Measurements from ENCODE around the gene DCC. TPM values are rescaled to one million over a fixed set of nuclear protein-coding genes. Genes with fewer than 3 reads are reported as not detected.

DCC gene
- total and polyA plus RNA-seq, 2 of the 8 experiments (the other 6 are each of a cell fraction or from before 2014, with no cell fraction given) = 0.14 to 1.4 TPM

- H3K36me3 ChIP-seq (ENCODE audit: control insufficient read depth in 2 of 4, insufficient read depth in 4 of 4, low read length in 3 of 4) = no peaks in the 10 kb centered on the region
- H3K23me2 ChIP-seq (ENCODE audit: low read depth, low read length) = no peaks in the 10 kb centered on the region
- H3K23ac ChIP-seq (ENCODE audit: insufficient read length) = no peak overlapping the region
- ChIA-PET POLR2A (ENCODE audit: partially characterized antibody) (no interaction called here), CTCF (ENCODE audit: partially characterized antibody) (no interaction called here)
- WGBS, 2 experiments (ENCODE audit: extremely low coverage in 1 of 2, insufficient coverage in 1 of 2, insufficient read length in 1 of 2, insufficient replicate concordance in 2 of 2, low coverage in 1 of 2, low lambda C conversion rate in 2 of 2, missing lambda C conversion rate in 1 of 2) = 100% methylated on average over 1 of the region's 1 CpG; no CpG with 5 or more reads in 1 of the 2 experiments
- H3K18ac ChIP-seq (ENCODE audit: extremely low read depth, low read length) = no peak overlapping the region
- DNase-seq (ENCODE audit: low read depth in 1 of 2, low spot score in 2 of 2) = no peak
- H2BK15ac ChIP-seq (ENCODE audit: low read length) = no peak overlapping the region
- H2AK5ac ChIP-seq (ENCODE audit: low read depth, low read length) = no peak overlapping the region
- no peak overlapping the region for H3K4ac ChIP-seq (replicated peaks; ENCODE audit: insufficient read length, low read depth, low read length)
- H2AFZ ChIP-seq (ENCODE audit: low read length) = no peak overlapping the region
- H3K56ac ChIP-seq (replicated peaks; ENCODE audit: insufficient read length, low read depth, low read length) = no peak overlapping the region
- H3K79me2 ChIP-seq (ENCODE audit: control insufficient read depth in 1 of 2, insufficient read depth in 2 of 2, low read length in 2 of 2) = no peaks in the 10 kb centered on the region
- no peak overlapping the region for H2BK20ac ChIP-seq (ENCODE audit: low read length)
- no peak overlapping the region for H2BK5ac ChIP-seq (ENCODE audit: low read depth, low read length)
- no peak overlapping the region for H3K4me3 ChIP-seq (ENCODE audit: extremely low read depth in 1 of 4, insufficient read depth in 2 of 4, low read depth in 3 of 4, low read length in 4 of 4)
- no peak overlapping the region for H4K5ac ChIP-seq (ENCODE audit: insufficient read length, low read depth, low read length)
- no peaks in the 10 kb centered on the region for H3K4me1 ChIP-seq (replicated peaks in 1 of 4; ENCODE audit: control insufficient read depth in 3 of 4, insufficient read depth in 4 of 4, low read length in 3 of 4)
- no peaks in the 10 kb centered on the region for H4K20me1 ChIP-seq (replicated peaks in 1 of 2; ENCODE audit: control insufficient read depth in 1 of 2, insufficient read depth in 2 of 2, low read length in 2 of 2)
- H3K27ac ChIP-seq (ENCODE audit: low read depth, low read length) = no peak overlapping the region
- H3K27me3 ChIP-seq (replicated peaks in 1 of 4; ENCODE audit: control insufficient read depth in 3 of 4, extremely low read depth in 1 of 4, insufficient read depth in 3 of 4, low read length in 3 of 4) = no peaks in the 10 kb centered on the region
- no peak for FAIRE-seq
- no peak overlapping the region for H4K8ac ChIP-seq (ENCODE audit: extremely low read depth, insufficient read depth, low read length)
- H2BK12ac ChIP-seq (ENCODE audit: low read depth, low read length) = no peak overlapping the region
- no peaks in the 10 kb centered on the region for H3K9me3 ChIP-seq (ENCODE audit: insufficient read depth in 2 of 2, low read depth in 1 of 2, low read length in 1 of 2)
- no peaks in the 10 kb centered on the region for H3K79me1 ChIP-seq (ENCODE audit: low read depth, low read length)
- H2BK120ac ChIP-seq (replicated peaks; ENCODE audit: low read depth, low read length) = no peak overlapping the region
- no peak overlapping the region for H3K14ac ChIP-seq (ENCODE audit: insufficient read length)
- H4K91ac ChIP-seq (replicated peaks; ENCODE audit: insufficient read length, low read length) = no peak overlapping the region
- no peak overlapping the region for H3K9ac ChIP-seq (replicated peaks in 1 of 4; ENCODE audit: extremely low read depth in 1 of 4, low read depth in 3 of 4, low read length in 3 of 4)
- H3K4me2 ChIP-seq (ENCODE audit: insufficient read depth in 1 of 2, low read depth in 2 of 2, low read length in 2 of 2) = no peak overlapping the region
- TF ChIP-seq POLR2A (IDR thresholded peaks at IDR 0.05; ENCODE audit: control extremely low read depth in 1 of 2, low read depth in 2 of 2, low read length in 2 of 2) (no peak), TAF1 (IDR thresholded peaks at IDR 0.05; ENCODE audit: low read depth, low read length) (no peak), ZNF274 (IDR thresholded peaks at IDR 0.05; ENCODE audit: borderline replicate concordance, extremely low read depth, low read length) (no peak), TBP (IDR thresholded peaks at IDR 0.05; ENCODE audit: low read depth, low read length) (no peak), SP4 (IDR thresholded peaks at IDR 0.05; ENCODE audit: low read length) (no peak), CBX8 (IDR thresholded peaks at IDR 0.05; ENCODE audit: borderline replicate concordance, low read depth, low read length) (no peak), SAP30 (IDR thresholded peaks at IDR 0.05; ENCODE audit: insufficient read depth, insufficient replicate concordance, low read length) (no peak), PHF8 (conservative IDR thresholded peaks at IDR 0.05; ENCODE audit: low read depth, low read length) (no peak)
- TF ChIP-seq, protein P1, sequence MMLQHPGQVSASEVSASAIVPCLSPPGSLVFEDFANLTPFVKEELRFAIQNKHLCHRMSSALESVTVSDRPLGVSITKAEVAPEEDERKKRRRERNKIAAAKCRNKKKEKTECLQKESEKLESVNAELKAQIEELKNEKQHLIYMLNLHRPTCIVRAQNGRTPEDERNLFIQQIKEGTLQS (IDR thresholded peaks at IDR 0.05; ENCODE audit: insufficient read depth, low read depth, low read length) = no peak
Measured at GRCh38 chr18:52813635-52814416, 473.8 kb downstream of the DCC start.

Data from H1 (cell line).